Pons (tissue), 1 donor: ENCODE data around the gene HCLS1.
"Not testable (repeated sequence)": the region's sequence is repeated elsewhere in the genome, so short reads cannot be mapped to it uniquely, and the experiment has no call there.

Experiments used
- DNase-seq: peaks from one replicate; pipeline ENCODE4 v3.0.0-alpha.2; 2016; ENCODE audit warnings: low spot score

The HCLS1 gene, protein sequence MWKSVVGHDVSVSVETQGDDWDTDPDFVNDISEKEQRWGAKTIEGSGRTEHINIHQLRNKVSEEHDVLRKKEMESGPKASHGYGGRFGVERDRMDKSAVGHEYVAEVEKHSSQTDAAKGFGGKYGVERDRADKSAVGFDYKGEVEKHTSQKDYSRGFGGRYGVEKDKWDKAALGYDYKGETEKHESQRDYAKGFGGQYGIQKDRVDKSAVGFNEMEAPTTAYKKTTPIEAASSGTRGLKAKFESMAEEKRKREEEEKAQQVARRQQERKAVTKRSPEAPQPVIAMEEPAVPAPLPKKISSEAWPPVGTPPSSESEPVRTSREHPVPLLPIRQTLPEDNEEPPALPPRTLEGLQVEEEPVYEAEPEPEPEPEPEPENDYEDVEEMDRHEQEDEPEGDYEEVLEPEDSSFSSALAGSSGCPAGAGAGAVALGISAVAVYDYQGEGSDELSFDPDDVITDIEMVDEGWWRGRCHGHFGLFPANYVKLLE

DNA sequence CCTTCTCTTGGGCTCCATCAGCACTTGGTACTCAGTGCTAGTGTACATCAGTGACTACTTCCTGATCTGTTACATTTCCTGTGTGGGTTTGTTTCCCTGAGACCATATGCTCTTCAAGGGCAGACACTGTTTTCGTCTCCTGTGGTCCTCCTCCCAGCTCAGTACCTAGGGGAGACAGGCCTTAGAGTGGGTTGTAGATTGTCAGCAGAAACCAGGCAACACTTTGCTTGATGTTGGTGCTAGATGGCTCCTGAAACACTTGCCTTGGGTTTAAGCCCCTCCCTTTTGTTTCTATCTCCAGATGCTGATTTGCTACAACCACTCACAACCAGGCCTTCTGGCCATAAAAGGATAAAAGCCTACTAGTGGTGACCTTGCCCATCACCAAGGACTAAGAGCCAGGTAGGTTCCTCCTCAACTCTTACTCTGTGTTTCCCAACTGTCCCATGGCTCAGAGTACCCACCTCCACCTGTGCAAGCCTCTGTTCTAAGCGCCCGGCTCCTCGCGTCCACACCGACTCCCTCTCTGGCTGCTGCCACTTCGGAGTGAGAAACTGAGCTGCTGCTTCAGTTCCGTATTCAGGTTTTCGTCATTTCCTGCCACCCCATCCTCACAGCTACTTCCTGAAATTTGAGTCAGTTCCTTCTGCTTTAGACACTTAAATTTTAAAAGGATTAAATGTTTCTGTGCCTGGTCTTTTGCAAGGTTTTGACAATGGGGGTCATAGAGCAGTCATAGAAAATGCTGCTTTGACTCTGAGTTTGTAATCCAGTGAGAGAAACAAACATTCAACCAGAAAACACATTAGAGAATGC, at the start of gene HCLS1:
Gene HCLS1 (minus strand): TSS at position 548 of the 816 bp plus-strand sequence. CDS start 2,556 bp downstream, outside the sequence.
- DNase-seq: peak; percentile 77

DNA sequence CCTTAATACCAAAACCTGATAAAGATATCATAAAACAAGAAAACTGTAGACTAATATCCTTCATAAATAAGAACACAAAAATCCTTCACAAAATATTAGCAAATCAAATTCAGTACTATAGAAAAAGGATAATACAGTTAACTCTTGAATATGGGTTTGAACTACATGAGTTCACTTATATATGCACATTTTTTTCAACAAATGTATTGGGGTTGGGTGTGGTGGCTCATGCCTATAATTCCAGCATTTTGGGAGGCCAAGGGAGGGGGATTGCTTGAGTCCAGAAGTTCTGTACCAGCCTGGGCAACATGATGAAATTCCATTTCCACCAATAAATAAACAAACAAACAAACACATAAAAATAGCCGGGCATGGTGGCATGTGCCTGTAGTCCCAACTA, 49.6 kb upstream of the HCLS1 start:
- DNase-seq: no peak

DNA sequence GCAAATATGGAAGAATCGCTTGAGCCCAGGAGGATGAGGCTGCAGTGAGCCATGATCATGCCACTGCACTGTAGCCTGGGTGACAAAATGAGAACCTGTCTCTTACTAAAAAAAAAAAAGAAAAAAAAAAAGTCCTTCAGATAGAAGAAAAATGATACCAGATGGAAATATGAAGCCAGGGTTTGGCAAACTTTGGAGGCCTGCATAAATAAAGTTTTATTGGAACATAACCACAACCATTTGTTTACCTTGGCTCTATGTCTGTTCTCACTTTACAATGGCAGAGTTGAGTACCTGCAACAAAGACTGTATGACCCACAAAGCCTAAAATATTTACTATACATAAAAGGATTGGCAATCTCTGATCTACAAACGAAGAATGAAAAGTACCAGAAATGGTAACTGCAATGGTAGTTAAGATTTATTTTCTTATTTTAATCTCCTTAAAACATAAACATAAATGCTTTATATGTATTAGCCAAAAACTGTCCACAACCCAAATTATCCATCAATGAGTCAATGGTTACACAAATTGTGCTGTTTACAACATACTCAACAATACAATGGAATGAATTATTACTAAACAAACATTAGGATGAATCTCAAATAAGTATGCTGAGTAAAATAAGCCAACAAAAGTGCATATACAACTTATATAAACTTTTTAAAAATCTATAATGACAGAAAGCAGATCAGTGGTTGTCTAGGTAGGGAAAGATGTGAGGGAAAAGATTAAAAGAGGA, 47.0 kb upstream of the HCLS1 start:
- DNase-seq: no peak

DNA sequence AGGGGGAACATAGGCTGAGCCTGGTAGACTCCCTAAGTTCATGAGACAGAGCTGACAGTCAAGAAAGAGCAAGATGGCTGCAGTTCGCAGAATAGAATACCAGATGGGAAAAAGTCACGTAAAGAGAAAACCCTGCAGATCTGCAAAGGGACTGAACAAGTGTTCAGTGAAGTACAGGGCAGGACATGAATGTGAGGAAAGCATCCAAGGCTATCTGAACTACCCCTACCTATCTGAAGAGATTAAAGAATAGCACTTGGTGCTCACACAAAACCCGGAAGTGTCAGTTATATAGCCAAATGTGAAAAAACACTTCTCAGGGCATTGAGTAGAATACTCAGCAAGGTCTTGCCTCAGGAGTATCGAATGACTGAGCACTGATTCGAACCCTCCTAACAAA, 44.8 kb upstream of the HCLS1 start:
- no peak for DNase-seq

DNA sequence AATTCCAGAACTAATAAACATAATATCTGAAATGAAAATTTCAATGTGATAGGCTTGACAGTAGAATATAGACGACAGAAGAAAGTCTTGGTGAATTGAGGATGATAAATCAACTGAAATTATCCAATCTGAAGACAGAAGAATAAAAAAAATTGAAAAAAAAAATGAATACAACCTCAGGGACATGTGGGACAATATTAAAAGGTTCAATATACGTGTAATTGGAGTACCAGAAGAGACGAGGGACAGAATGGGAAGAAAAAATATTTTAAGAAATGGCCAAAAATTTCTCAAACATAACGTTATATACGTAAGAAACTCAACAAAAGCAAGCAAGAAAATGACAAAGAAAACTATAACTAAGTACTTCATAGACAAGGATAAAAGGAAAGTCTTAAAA, 43.3 kb upstream of the HCLS1 start:
- DNase-seq: no peak

DNA sequence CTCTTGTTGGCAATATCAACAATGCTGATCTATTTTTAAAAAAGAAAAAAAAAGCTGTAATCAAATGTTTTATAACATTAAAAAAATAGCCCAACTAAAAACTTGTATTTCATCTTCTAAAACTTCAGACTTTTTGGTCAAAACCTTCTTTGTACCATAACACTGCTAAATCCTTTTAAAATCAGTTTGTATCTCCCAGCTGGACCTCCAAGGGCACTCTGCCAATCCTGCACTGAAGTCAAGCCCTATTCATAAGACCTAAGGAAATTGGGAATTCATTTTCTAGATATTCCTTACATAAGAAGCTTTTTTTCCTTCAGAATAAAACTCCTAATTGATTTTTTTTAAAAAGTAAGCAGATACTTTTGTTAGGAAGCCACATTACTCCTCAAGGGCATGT, 38.2 kb upstream of the HCLS1 start:
- DNase-seq: no peak

DNA sequence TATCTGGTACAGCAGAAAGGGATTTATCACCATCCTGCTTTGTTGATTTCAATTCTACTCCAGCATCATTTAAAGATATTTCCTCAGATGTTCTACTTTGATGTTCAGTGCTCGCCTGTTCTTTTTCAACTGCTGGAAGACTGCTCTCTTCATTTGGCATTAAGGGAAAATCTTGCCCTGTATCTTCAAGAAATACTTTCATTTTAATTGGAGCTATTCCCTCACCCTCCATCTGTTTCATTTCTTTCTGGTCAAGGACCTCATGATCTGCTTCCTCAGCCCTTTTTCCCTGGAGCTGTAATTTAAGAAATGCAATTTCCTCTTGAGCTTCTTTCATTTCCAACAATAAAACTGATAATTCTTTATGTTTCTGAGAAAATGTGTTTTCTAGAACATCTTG, 37.8 kb upstream of the HCLS1 start:
- no peak for DNase-seq

DNA sequence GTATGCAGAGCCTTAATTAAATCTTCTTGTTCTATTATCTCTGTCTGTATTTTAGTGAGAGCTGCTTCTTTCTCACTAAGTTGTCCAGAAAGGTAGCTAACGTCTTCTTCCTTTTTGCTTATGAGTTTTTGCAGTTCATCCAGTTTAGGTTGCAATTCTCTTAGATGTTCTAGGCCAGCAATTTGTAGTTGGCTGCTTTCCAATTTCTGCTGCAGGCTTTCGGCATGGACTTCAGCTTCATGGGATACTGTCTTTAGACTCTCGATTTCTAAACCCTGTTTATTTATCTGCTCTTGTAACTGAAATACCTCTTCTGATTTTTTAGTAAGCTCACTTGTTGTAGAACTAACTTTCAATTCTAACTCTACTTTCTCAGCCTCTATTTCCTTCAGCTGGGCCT, 35.5 kb upstream of the HCLS1 start:
- DNase-seq: no peak

DNA sequence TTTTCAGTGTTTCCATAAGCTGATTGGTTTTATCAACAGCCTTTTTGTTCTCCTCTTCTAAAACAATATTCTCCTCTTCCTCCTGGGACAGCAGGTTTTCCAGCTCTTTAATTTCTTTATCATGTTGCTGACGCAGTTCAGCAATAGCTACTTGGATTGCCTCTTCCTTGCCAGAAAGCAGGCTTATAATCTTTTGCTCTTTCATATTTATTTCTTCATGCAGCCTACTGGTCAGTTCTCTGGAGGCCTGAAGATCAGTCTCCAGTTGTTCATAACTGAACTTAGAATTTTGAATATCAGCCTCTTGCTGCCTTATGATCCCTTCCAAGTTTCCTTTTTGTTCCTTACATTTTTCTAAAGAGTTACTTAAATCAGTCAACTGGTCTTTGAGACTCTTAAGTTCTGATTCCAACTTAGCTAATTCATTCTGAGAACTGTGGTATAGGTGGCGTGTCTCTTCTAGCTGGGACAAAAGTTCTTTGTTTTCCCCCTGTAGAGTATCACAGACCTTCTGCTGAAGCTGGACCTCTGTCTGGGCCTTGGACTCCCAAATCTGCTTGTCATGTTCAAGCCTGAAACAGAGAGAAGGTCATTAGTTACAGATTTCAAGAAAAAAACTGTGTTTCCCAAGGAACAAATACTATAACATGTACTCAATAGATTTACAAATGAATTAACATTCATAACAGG, 31.5 kb upstream of the HCLS1 start:
- no peak for DNase-seq

DNA sequence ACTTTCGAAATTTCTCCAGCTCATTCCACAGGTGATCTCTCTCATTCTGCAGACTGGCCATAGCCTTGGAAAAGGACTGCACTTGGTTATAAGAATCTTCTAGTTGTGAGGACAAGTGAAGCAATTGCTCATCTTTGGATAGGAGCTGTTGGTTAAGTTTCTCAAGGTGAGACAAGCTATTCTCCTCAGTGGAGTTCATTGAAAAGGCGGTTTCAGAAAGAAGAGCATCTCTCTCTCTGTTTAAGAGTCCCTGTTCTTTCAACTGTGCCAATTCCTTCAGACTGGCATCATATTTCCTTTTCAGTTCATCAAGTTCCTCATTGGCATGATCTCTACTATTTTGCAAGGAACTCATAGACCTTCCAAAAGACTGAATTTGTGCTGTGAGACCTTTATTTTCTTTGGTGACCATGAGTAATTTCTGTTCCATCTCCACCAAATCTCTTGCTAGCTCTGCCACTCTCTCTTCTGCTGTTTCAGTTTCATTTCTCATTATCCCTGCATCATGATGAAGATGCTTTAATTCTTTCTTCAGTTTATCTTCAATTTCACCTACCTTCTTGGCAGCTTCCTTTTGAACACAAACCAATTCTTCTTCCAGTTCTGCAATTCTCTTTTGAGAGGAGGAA, 30.2 kb upstream of the HCLS1 start:
- peak; percentile 37 for DNase-seq

DNA sequence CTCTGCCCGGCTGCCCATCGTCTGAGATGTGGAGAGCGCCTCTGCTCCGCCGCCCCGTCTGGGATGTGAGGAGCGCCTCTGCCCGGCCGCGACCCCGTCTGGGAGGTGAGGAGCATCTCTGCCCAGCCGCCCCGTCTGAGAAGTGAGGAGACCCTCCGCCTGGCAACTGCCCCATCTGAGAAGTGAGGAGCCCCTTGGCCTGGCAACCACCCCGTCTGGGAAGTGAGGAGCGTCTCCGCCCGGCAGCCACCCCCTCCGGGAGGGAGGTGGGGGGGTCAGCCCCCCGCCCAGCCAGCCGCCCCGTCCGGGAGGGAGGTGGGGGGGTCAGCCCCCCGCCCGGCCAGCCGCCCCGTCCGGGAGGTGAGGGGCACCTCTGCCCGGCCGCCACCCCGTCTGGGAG, 28.0 kb upstream of the HCLS1 start:
- not testable (repeated sequence) for DNase-seq

DNA sequence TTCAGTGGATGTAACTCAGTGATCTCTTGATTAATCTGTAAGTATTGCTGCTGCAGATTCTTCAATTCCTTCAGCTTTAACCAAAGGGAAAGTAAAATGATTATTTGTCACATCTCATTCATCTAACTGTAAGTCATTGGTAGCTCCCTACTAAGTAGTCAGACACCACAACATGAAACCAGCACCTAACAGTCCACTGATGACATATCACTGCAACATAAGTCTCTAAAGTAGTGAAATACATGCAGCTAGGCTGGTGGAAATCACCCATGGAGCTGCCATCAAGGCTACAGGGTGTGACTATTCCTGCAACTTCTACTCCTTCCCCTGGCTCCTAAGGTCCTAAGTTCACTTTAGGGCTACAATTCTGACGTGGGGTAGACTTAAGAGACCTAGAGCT, 21.1 kb upstream of the HCLS1 start:
- no peak for DNase-seq

DNA sequence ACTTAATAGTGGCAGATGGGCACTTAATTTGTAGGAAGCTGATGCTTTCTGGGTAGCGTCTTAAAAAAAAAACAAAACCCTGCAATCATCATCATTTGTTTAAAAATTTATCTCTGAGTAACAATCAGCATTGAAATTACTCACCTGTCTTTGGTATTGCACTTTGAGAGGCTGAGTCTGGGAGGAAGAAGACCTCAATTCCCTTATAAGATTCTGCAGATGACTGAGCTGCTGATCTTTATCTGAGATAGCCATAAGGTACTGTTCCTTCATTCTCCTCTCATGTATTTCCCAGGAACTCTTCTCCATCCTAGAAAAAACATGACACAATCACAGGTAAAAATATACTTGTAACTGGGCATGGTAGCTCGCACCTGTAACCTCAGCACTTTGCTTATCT, 16.4 kb upstream of the HCLS1 start:
- no peak for DNase-seq

DNA sequence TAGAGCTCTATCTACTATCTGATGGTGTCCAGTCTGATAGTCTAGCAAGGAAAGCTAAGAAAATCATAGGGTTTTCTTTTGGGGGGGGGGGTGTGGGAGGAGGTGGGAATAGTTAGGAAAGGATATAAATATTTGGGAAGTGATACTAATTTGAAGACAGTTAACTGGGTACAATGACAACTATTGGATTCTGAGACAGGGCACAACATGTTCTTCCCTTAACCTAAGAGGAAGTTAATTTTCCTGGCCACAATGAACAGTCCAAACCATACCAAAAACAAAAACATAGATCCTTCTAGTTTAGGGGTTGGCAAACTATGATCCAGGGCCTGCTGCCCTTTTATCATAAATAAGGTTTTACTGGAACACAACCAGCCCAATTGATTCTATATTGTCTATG, 10.0 kb upstream of the HCLS1 start:
- no peak for DNase-seq

DNA sequence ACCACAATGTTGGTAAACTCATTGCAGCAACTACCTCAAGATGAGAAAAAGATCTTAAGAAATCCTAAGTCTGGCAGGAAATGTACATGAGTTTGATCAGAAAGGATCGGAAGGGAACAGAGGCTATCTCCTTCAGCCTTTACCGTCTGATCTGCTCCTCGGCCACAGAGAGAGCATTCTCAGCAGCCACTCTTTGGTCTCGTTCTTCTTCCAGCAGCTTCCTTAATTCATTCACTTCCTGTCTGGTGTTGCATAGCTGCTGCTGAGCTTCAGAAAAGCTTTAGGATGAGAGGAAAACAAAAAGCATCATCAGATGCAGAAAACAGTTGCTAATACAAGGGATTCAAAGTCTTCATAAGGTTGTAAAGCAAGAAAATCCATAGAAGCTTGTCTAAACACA, 6.6 kb upstream of the HCLS1 start:
- DNase-seq: peak; percentile 42

DNA sequence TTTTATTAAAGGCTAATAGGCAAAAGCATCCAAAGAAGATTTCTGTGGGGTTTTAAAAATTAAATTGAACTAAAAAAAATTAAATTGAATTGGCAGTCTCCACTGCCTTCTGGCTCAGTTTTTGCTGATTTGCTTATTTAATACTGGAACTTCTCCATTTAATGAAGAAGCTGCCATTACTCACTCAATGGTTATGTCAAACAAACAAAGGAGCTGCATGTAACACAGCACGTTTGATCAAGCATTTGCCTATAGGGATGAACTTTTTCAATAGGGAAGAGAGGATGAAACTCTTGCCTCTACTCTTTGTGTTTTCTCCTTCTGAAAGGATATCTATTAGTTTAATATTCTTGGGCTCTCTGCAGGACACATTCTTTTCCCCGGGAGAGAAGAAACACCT, 4.8 kb upstream of the HCLS1 start:
- DNase-seq: no peak

DNA sequence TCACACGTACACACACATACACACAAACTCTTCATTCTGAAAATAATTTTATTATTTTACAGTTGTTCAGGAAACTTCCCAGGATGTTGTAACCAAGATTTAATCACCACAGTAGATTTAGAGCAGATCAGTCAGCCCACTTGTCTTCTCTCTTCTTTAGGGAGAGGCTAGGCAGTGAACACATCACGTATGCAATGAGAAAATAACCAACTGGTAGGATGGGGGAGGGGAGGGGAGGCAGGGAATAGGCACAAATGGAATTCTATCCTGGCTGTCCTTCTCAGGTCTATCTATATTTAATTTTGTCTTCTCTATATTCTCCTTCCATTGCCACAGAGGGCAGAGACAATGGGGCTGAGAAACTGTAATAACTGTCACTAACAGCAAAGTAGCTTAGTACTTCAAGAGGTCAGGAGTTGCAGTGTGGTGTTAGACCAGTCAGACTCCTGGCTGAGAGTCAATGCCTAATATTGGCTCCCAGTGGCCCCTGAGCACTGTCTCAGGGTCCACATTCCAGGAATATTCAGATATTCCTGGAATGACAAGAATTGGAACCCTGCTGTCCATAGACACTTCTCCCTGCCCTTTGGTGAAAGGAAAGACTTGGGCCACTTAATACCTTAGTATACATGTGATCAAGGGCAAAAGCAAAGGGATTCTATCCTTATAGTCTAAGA, 2.6 kb upstream of the HCLS1 start:
- DNase-seq: no peak

DNA sequence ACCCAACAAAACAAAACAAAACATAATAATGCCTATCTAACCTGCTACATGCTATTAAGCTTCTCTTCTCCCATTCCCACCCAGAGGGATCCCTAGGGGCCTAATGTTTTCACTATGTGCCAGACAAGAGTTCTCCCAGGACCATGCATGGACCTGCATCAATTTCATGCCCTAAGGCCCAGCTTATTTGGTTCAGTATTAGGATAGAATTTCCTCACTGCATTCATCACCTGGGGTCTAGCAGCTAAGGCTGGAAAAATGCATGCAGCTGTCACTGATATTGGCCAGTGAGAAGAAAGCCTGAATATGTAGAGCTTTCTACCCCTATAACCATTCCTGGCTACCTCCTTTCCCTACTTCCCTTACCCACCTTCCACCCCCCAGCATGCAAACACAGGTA, 2.0 kb upstream of the HCLS1 start:
- no peak for DNase-seq

DNA sequence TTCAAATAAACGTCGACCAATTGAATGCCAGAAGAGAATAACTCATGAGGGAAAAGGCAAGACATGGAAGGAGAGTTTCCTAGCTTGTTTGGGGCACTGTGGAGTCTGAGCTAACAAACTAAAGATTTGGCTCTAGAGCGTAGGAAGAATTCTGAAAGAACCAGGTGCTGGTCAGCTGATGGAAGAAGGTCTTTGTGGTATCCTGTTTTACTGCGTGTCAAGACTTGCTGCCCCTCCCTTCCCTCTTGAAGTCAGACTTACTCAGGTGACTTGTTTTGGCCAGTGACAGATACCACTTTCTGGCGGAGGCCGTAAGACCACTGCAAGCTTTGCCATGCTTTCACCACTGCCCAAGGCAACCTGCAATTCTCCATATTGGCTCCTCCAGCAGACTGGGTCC, 673 bp upstream of the HCLS1 start:
- no peak for DNase-seq

DNA sequence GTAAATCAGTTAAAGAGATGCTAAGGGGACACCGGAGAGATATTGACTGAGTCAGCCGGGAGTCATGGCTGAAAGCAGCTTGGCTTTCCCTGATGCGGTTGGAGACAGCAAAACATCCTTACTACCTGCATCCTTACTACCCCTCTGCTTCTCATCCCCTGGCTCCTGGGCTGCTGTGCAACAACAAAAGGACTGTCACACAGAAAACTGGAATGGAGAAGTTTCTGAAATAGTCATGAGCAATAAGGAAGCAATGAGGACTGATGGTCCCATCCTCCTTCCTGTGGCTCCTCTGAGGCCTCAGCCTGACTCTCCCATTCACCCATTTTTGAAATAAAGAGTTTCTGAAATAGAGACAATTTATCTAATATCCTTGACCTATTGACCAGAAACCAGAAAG, 1.1 kb downstream of the HCLS1 start:
- peak; percentile 25 for DNase-seq
